Stomach (tissue), 9 donors: Measurements from ENCODE around the gene SH2D3C. TPM values are rescaled to one million over a fixed set of nuclear protein-coding genes. Genes with fewer than 3 reads are reported as not detected.

Source experiments
- DNase-seq, 2 donors: peaks; one replicate each; pipeline versions ENCODE4 v3.0.0 to v3.0.0-alpha.2; 2013 to 2019
- H3K27ac ChIP-seq, 5 donors: fragments of 200-600 bp in 4 of 5; sonication (generic) in 4 of 5; one replicate each; pipeline ENCODE4 v1.5.1; 2013 to 2019; ENCODE audit warnings: mild to moderate bottlenecking in 1 of 5, moderate library complexity in 1 of 5
- H3K27me3 ChIP-seq, 3 donors: fragments of 200-600 bp; sonication (generic); one replicate each; pipeline ENCODE4 v1.5.1; 2017 to 2019; ENCODE audit warnings: mixed run types in 1 of 3
- H3K36me3 ChIP-seq, 4 donors: fragments of 200-600 bp; sonication (generic); 1 replicate in 3 of 4; 2 replicates in 1 of 4; pipeline ENCODE4 v1.5.1; 2016 to 2019
- H3K4me1 ChIP-seq, 4 donors: fragments of 200-600 bp; sonication (generic); one replicate each; pipeline ENCODE4 v1.5.1; 2016 to 2019
- H3K4me3 ChIP-seq, 4 donors: fragments of 200-600 bp; sonication (generic) in 3 of 4; one replicate each; pipeline ENCODE4 v1.5.1; 2016 to 2019; ENCODE audit warnings: mild to moderate bottlenecking in 1 of 4
- H3K9me3 ChIP-seq, 4 donors: fragments of 200-600 bp; sonication (generic); one replicate each; pipeline ENCODE4 v1.5.1; 2016 to 2019
- EP300 ChIP-seq: sonication (generic); formaldehyde crosslinking; IDR thresholded peaks from one replicate; pipeline ENCODE4 v1.6.1; 2017; ENCODE audit warnings: antibody characterized with exemption
- POLR2A ChIP-seq, 4 donors: fragments of 450-650 bp; IDR thresholded peaks; one replicate each; pipeline ENCODE4 v1.6.1; 2016; ENCODE audit warnings: antibody characterized with exemption in 4 of 4, control low read depth in 2 of 4, mild to moderate bottlenecking in 1 of 4, moderate library complexity in 1 of 4
- POLR2AphosphoS5 ChIP-seq, 3 donors: sonication (generic); formaldehyde crosslinking; IDR thresholded peaks; one replicate each; pipeline ENCODE4 v1.6.1; 2016; ENCODE audit warnings: antibody characterized with exemption in 3 of 3
- WGBS, 5 donors: extraction: QIAGEN DNeasy Blood & Tissue Kit in 3 of 5; methylation state at CpG; one replicate each; pipeline versions ENCODE4 v1.1.5 to v1.1.7; 2013 to 2018; 5-methylcytosine and 5-hydroxymethylcytosine counted together
- intact Hi-C: fragments of 100-400 bp; cut with DNase I; formaldehyde crosslinking; loops from one replicate; pipeline ENCODE4 v1.15.1; 2023; ENCODE audit warnings: low total_unique reads
- polyA plus RNA-seq, 3 donors: library from polyadenylated mRNA; stranded (reverse); fragments of 200-250 nt; gene quantifications; one replicate each; pipeline ENCODE4 v1.2.3, GENCODE V29; 2013
- total RNA-seq, 5 donors: library from RNA; depleted of rRNA; stranded (reverse); fragments of >200 nt; gene quantifications; one replicate each; pipeline versions ENCODE4 v1.1.0 to v1.2.3, GENCODE V29; 2014 to 2016
- TF ChIP-seq, protein P1 (sequence below), 7 experiments: fragments of 450-650 bp in 4 of 7; fragments of 200-600 bp in 3 of 7; sonication (generic) in 3 of 7; IDR thresholded peaks; one replicate each; pipeline ENCODE4 v1.5.1; 2016 to 2019; ENCODE audit warnings: antibody characterized with exemption in 7 of 7, control low read depth in 2 of 7, mild to moderate bottlenecking in 1 of 7
- donor health status: healthy with polysubstance abuse.
- donor health status: Bipolar disorder and iron deficiency.
- donor health status: healthy.

SH2D3C gene
- total and polyA plus RNA-seq, 8 donors, result 1.8 to 38.1 (median 4.5) TPM; not detected in 2

DNA sequence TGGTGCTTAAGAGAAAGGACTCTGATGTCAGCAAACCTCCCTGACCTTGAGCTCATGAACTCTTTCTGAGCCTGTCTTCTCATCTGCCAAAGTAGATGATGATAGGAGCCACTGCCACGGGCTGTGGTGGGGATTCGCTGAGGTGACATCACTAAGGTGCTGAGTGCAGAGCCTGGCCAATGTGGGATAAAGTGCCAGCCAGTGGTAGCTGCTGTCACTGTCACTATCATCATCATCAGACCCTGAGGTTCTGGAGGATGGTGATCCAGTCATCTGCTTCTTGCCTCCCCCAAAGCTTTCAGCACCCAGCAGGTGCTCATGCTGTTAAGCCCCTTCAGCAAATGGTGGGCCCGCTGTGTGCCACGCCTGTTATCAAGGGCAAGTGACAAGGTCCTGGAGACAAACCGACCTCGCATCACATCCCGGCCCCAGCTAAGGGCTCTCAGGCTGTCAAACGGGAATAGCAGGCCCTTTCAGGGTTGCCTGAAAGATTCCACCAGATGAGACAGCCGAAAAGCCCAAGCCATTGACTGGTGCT, 30.6 kb upstream of the SH2D3C start:
- DNase-seq, result no peak
- Histone ChIP-seq H3K36me3 (peaks cover 63 to 92% (median 85%) of the 10 kb centered on the region in 4 donors), H3K4me1 (peaks cover 14 to 45% (median 27%) of the 10 kb centered on the region in 4 donors), H3K27me3 (no peaks in the 10 kb centered on the region), H3K27ac (peak overlapping the region in 1 of 5 donors; percentile 2), H3K4me3 (peak overlapping the region in 1 of 4 donors; percentile 29), H3K9me3 (no peaks in the 10 kb centered on the region)
- 64 to 82% (median 70%) methylated on average over 8 to 9 of the region's 9 CpGs for WGBS, 5 donors
- intact Hi-C loops, result loop anchor here (10.0 kb wide), 1 partner anchor 56 kb away; no protein-coding TSS in a partner anchor
- TF ChIP-seq POLR2AphosphoS5 (IDR thresholded peaks at IDR 0.05) (no peak), EP300 (no peak), POLR2A (IDR thresholded peaks at IDR 0.05) (no peak)
- TF ChIP-seq, protein P1, sequence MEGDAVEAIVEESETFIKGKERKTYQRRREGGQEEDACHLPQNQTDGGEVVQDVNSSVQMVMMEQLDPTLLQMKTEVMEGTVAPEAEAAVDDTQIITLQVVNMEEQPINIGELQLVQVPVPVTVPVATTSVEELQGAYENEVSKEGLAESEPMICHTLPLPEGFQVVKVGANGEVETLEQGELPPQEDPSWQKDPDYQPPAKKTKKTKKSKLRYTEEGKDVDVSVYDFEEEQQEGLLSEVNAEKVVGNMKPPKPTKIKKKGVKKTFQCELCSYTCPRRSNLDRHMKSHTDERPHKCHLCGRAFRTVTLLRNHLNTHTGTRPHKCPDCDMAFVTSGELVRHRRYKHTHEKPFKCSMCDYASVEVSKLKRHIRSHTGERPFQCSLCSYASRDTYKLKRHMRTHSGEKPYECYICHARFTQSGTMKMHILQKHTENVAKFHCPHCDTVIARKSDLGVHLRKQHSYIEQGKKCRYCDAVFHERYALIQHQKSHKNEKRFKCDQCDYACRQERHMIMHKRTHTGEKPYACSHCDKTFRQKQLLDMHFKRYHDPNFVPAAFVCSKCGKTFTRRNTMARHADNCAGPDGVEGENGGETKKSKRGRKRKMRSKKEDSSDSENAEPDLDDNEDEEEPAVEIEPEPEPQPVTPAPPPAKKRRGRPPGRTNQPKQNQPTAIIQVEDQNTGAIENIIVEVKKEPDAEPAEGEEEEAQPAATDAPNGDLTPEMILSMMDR (IDR thresholded peaks at IDR 0.05), result no peak

DNA sequence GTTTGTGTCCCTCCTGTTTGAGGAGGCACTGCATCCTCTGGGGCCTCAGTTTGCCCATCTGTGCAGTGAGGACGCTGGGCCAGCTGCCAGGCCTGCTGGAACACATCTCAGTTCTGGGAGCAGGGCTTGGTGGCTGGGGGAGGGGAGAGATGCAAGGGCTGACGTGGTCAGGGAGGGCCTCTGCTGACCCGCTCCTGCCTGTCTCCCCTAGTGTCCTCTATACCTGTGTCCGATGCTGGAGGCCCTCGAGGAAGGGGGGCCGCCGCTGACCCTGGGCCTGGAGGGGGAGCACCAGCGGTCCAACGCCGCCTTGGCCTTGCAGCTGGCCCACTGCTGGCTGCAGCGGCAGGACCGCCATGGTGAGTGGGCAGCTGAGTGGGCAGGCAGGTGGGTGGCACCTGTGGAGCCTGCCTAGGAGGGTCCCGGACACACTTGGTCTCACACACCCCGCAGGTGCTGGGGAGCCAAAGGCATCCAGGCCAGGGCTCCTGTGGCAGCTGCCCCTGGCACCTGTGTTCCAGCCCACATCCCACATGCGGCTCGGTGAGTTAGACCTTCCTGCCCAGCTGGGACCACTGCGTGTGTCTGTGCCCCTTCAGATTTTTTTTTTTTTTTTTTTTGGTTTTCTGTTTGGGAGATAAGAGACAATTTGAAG, 30.0 kb upstream of the SH2D3C start:
- intact Hi-C loops, result loop anchor here (10.0 kb wide), 1 partner anchor 56 kb away; no protein-coding TSS in a partner anchor
- Histone ChIP-seq H3K36me3 (peaks cover 57 to 86% (median 79%) of the 10 kb centered on the region in 4 donors), H3K4me3 (no peak overlapping the region), H3K4me1 (peaks cover 20 to 47% (median 33%) of the 10 kb centered on the region in 4 donors), H3K27ac (no peak overlapping the region), H3K9me3 (no peaks in the 10 kb centered on the region), H3K27me3 (no peaks in the 10 kb centered on the region)
- DNase-seq, result no peak
- TF ChIP-seq POLR2A (IDR thresholded peaks at IDR 0.05), result no peak
- 88 to 93% (median 92%) methylated on average over 14 to 17 of the region's 17 CpGs for WGBS, 5 donors

DNA sequence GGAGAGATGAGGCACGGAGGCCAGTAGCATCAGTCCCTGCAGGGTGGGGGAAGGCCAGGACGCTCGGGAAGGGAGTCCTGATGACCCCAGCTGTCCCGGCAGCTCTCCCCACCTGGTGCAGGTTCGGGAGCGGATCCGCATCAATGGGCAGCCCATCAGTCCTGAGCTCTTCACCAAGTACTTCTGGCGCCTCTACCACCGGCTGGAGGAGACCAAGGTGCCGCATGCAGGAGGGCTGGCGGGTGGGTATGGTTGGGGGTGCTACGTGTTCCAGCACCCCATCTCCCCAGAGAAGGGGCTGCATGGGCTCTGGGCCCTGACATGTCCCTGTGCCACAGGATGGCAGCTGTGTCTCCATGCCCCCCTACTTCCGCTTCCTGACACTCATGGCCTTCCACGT, 28.4 kb upstream of the SH2D3C start:
- intact Hi-C loops, result loop anchor here (10.0 kb wide), 1 partner anchor 58 kb away; no protein-coding TSS in a partner anchor
- Histone ChIP-seq H3K9me3 (no peaks in the 10 kb centered on the region), H3K36me3 (peaks cover 45 to 70% (median 63%) of the 10 kb centered on the region in 4 donors), H3K27ac (no peak overlapping the region), H3K4me3 (no peak overlapping the region), H3K4me1 (peaks cover 26 to 57% (median 42%) of the 10 kb centered on the region in 4 donors), H3K27me3 (no peaks in the 10 kb centered on the region)
- no peak for TF ChIP-seq EP300
- TF ChIP-seq POLR2A (IDR thresholded peaks at IDR 0.05), result no peak
- TF ChIP-seq POLR2AphosphoS5 (IDR thresholded peaks at IDR 0.05), result no peak
- TF ChIP-seq, protein P1 (IDR thresholded peaks at IDR 0.05), result no peak
- 92 to 96% (median 95%) methylated on average over 6 to 14 of the region's 14 CpGs for WGBS, 5 donors
- DNase-seq, result peak in 1 of 2 donors; percentile 1

DNA sequence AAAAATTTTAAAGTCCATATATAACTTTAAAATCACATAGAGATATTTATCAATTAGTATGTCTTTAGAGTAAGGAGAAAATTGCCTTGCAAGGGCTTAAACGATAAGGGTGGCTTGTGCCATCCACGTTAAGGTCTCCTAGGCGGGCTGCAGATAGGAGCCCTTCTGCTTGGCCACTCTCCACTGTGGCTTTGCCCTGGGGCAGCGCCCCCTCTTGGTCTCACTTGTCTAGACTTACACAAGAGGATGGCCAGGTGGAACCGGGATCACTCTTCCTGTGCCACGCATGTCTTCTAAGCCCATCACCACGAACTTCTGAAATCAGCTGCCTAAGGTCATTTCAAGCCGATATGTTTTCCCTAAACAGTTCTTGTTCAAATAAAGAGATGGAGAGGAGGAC, 27.2 kb upstream of the SH2D3C start:
- no peak overlapping the region for H3K27ac ChIP-seq
- WGBS, 5 donors, result 68 to 86% (median 76%) methylated on average over 8 of the region's 8 CpGs
- no peaks in the 10 kb centered on the region for H3K9me3 ChIP-seq
- H3K4me3 ChIP-seq, result no peak overlapping the region
- peaks cover 35 to 58% (median 51%) of the 10 kb centered on the region in 4 donors for H3K36me3 ChIP-seq
- H3K27me3 ChIP-seq, result no peaks in the 10 kb centered on the region
- H3K4me1 ChIP-seq, result peaks cover 34 to 66% (median 46%) of the 10 kb centered on the region in 4 donors
- TF ChIP-seq POLR2AphosphoS5 (IDR thresholded peaks at IDR 0.05) (no peak), EP300 (no peak), POLR2A (IDR thresholded peaks at IDR 0.05) (no peak)
- TF ChIP-seq, protein P1 (IDR thresholded peaks at IDR 0.05), result no peak
- no peak for DNase-seq
- intact Hi-C loops, result loop anchor here (10.0 kb wide), 1 partner anchor 59 kb away; no protein-coding TSS in a partner anchor
